ENCODE measurements around the gene DCST2.
A peak's percentile ranks its signal among the peaks of the same experiment; 100 is the strongest.

The DCST2 gene

GRCh38 chr1:154970631-154971340 lies 62.8 kb downstream of the DCST2 start, which contains the start of gene SHC1:
Gene SHC1, minus strand, starts transcription at chr1:154970747. Its CDS starts 221 bp downstream, at chr1:154970526.
- Histone ChIP-seq H3K9ac (ENCODE audit: low read depth, low read length, poor library complexity, severe bottlenecking) (peak within 1 kb of the TSS; percentile 52), H3K4me1 (ENCODE audit: insufficient read depth, low read length, poor library complexity, severe bottlenecking) (peaks cover 37% of the 10 kb centered on the region), H3K27me3 (ENCODE audit: insufficient read depth, low read length, poor library complexity, severe bottlenecking) (no peaks in the 10 kb centered on the region), H4K20me1 (ENCODE audit: insufficient read depth, low read length, poor library complexity, severe bottlenecking) (peaks cover 15% of the 10 kb centered on the region), H2AFZ (ENCODE audit: low read length) (no peak within 1 kb of the TSS), H3K9me3 (ENCODE audit: insufficient read depth, low read depth, low read length) (no peaks in the 10 kb centered on the region), H3K36me3 (ENCODE audit: insufficient read depth, low read length) (peaks cover 23% of the 10 kb centered on the region; the same call in 1 of the 2 replicates), H3K4me3 (ENCODE audit: low read length, poor library complexity, severe bottlenecking) (peak within 1 kb of the TSS; percentile 63), H3F3A (ENCODE audit: low read depth) (peaks cover 3% of the 10 kb centered on the region; the same call in 1 of the 2 replicates), H3K9me2 (replicated peaks; ENCODE audit: low read depth, low read length) (no peaks in the 10 kb centered on the region), H3K79me2 (ENCODE audit: insufficient read depth, low read length) (peaks cover 60% of the 10 kb centered on the region), H3K4me2 (ENCODE audit: low read depth, low read length, poor library complexity, severe bottlenecking) (peak within 1 kb of the TSS; percentile 70)
- TF ChIP-seq CTCF (conservative IDR thresholded peaks at IDR 0.05; ENCODE audit: low read length) (no peak), EZH2phosphoT487 (IDR thresholded peaks at IDR 0.05; ENCODE audit: borderline replicate concordance) (no peak)

GRCh38 chr1:154969860-154970452 lies 63.6 kb downstream of the DCST2 start:
- no peak overlapping the region for H2AFZ ChIP-seq (ENCODE audit: low read length)
- H3K4me3 ChIP-seq (ENCODE audit: low read length, poor library complexity, severe bottlenecking): peak overlapping the region; percentile 63
- TF ChIP-seq CTCF (conservative IDR thresholded peaks at IDR 0.05; ENCODE audit: low read length) (no peak), EZH2phosphoT487 (IDR thresholded peaks at IDR 0.05; ENCODE audit: borderline replicate concordance) (no peak)
- H3K9ac ChIP-seq (ENCODE audit: low read depth, low read length, poor library complexity, severe bottlenecking): peak overlapping the region; percentile 52
- peaks cover 37% of the 10 kb centered on the region for H3K4me1 ChIP-seq (ENCODE audit: insufficient read depth, low read length, poor library complexity, severe bottlenecking)
- H3K27me3 ChIP-seq (ENCODE audit: insufficient read depth, low read length, poor library complexity, severe bottlenecking): no peaks in the 10 kb centered on the region
- no peaks in the 10 kb centered on the region for H3K9me2 ChIP-seq (replicated peaks; ENCODE audit: low read depth, low read length)
- peaks cover 13% of the 10 kb centered on the region for H4K20me1 ChIP-seq (ENCODE audit: insufficient read depth, low read length, poor library complexity, severe bottlenecking)
- H3K79me2 ChIP-seq (ENCODE audit: insufficient read depth, low read length): peaks cover 52% of the 10 kb centered on the region
- H3K9me3 ChIP-seq (ENCODE audit: insufficient read depth, low read depth, low read length): no peaks in the 10 kb centered on the region
- peak overlapping the region; percentile 70 for H3K4me2 ChIP-seq (ENCODE audit: low read depth, low read length, poor library complexity, severe bottlenecking)
- peaks cover 29% of the 10 kb centered on the region; the same call in 1 of the 2 replicates for H3K36me3 ChIP-seq (ENCODE audit: insufficient read depth, low read length)
- peaks cover 3% of the 10 kb centered on the region; the same call in 1 of the 2 replicates for H3F3A ChIP-seq (ENCODE audit: low read depth)

GRCh38 chr1:154969246-154969645 lies 64.3 kb downstream of the DCST2 start:
- peak overlapping the region; percentile 52 for H3K9ac ChIP-seq (ENCODE audit: low read depth, low read length, poor library complexity, severe bottlenecking)
- H3K9me3 ChIP-seq (ENCODE audit: insufficient read depth, low read depth, low read length): no peaks in the 10 kb centered on the region
- H3K27me3 ChIP-seq (ENCODE audit: insufficient read depth, low read length, poor library complexity, severe bottlenecking): no peaks in the 10 kb centered on the region
- peak overlapping the region; percentile 63 for H3K4me3 ChIP-seq (ENCODE audit: low read length, poor library complexity, severe bottlenecking)
- H3K79me2 ChIP-seq (ENCODE audit: insufficient read depth, low read length): peaks cover 50% of the 10 kb centered on the region
- H2AFZ ChIP-seq (ENCODE audit: low read length): no peak overlapping the region
- no peak for TF ChIP-seq EZH2phosphoT487 (IDR thresholded peaks at IDR 0.05; ENCODE audit: borderline replicate concordance)
- no peak for TF ChIP-seq CTCF (conservative IDR thresholded peaks at IDR 0.05; ENCODE audit: low read length)
- H3K4me2 ChIP-seq (ENCODE audit: low read depth, low read length, poor library complexity, severe bottlenecking): peak overlapping the region; percentile 70
- H3K36me3 ChIP-seq (ENCODE audit: insufficient read depth, low read length): peaks cover 29% of the 10 kb centered on the region; the same call in 1 of the 2 replicates
- H4K20me1 ChIP-seq (ENCODE audit: insufficient read depth, low read length, poor library complexity, severe bottlenecking): peaks cover 13% of the 10 kb centered on the region
- H3K9me2 ChIP-seq (replicated peaks; ENCODE audit: low read depth, low read length): no peaks in the 10 kb centered on the region
- peaks cover 37% of the 10 kb centered on the region for H3K4me1 ChIP-seq (ENCODE audit: insufficient read depth, low read length, poor library complexity, severe bottlenecking)
- H3F3A ChIP-seq (ENCODE audit: low read depth): peaks cover 3% of the 10 kb centered on the region; the same call in 1 of the 2 replicates
